ENCODE results near the gene BBC3. TPM values are rescaled to one million over a fixed set of nuclear protein-coding genes. Genes with fewer than 3 reads are reported as not detected.

BBC3 gene
- polyA plus RNA-seq, 4 donors: 2.9 to 9.3 (median 4.3) TPM

DNA sequence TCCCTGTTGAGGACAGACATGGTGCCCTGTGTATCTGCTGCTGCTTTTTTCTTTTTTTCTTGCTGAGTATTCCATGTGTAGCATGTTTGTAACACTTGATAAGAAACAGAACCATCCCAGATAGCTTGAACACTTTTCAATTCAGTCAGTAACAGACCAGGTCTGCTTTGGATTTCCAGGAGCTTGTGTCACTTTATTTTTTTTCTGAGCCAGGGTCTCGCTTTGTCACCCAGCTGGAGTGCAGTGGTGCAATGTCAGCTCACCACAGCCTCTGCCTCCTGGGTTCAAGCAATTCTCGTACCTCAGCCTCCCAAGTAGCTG, 43.7 kb downstream of the BBC3 start:
- FAIRE-seq: no peak
- 61 to 88% (median 87%) methylated on average over 2 of the region's 2 CpGs for WGBS, 3 donors
- H3K27ac ChIP-seq (ENCODE audit: low read depth in 1 of 3, low read length in 2 of 3): peak overlapping the region in 2 of 3 donors; percentile 22 to 71
- H3K36me3 ChIP-seq (ENCODE audit: control insufficient read depth in 3 of 3, insufficient read depth in 2 of 3, low read depth in 1 of 3, low read length in 3 of 3): peaks cover 0 to 56% (median 0%) of the 10 kb centered on the region in 3 donors
- DNase-seq: no peak
- H3K9me3 ChIP-seq (ENCODE audit: control insufficient read depth in 2 of 2, insufficient read depth in 1 of 2, low read depth in 1 of 2, low read length in 1 of 2): no peaks in the 10 kb centered on the region
- H3K4me1 ChIP-seq (ENCODE audit: control insufficient read depth in 3 of 3, insufficient read depth in 2 of 3, low read depth in 1 of 3, low read length in 2 of 3): peaks cover 0 to 39% (median 12%) of the 10 kb centered on the region in 3 donors
- H3K27me3 ChIP-seq (ENCODE audit: control insufficient read depth in 3 of 3, insufficient read depth in 3 of 3, low read length in 3 of 3): no peaks in the 10 kb centered on the region
- H3K4me3 ChIP-seq (ENCODE audit: low read depth in 1 of 3, low read length in 3 of 3): no peak overlapping the region

DNA sequence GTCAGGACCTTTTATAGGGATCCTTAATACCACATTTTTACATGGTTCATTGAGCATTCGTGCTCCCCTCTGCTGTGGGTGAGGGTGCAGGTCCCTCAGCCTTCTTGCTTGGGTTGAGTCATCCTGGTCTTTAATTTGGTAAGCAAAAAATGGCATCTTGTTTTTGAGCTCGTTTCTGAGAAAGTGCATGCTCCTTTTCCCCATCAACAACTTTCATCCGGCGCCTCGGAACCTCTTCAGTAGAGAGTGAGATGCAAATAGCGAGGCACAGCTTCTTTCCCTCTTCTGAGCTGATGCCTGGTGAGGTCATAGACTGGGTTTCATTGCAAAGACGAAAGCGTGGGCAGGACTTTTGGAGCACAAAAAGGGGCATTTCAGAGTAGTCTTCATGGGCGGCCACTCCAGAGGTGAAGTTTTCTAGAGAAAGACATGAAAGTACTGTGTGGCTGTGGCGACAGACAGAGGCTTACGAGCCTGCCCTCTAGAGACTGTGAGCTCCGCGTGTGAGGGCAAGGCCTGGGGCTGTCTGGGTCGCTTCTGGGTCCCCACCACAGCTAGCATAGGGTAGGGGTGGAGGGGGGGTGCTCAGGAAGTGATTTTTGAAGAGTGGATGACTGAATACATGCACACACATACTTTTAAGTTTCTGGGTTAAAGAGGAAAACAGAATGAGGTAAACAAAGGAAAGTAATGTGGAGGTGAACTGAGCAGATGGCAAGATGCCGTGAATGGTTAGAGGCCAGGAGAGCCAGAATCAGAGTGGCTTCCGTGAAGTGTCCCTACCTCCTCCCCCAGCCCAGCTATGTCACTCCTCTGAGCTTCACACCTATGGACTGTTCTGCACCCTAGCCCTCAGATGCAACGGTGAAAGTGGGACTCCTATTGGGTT, 44.3 kb downstream of the BBC3 start:
- peaks cover 0 to 39% (median 12%) of the 10 kb centered on the region in 3 donors for H3K4me1 ChIP-seq (ENCODE audit: control insufficient read depth in 3 of 3, insufficient read depth in 2 of 3, low read depth in 1 of 3, low read length in 2 of 3)
- no peak overlapping the region for H3K4me3 ChIP-seq (ENCODE audit: low read depth in 1 of 3, low read length in 3 of 3)
- H3K9me3 ChIP-seq (ENCODE audit: control insufficient read depth in 2 of 2, insufficient read depth in 1 of 2, low read depth in 1 of 2, low read length in 1 of 2): no peaks in the 10 kb centered on the region
- H3K36me3 ChIP-seq (ENCODE audit: control insufficient read depth in 3 of 3, insufficient read depth in 2 of 3, low read depth in 1 of 3, low read length in 3 of 3): peaks cover 0 to 61% (median 0%) of the 10 kb centered on the region in 3 donors
- no peaks in the 10 kb centered on the region for H3K27me3 ChIP-seq (ENCODE audit: control insufficient read depth in 3 of 3, insufficient read depth in 3 of 3, low read length in 3 of 3)
- peak overlapping the region; percentile 0 to 71 (median 22) for H3K27ac ChIP-seq (ENCODE audit: low read depth in 1 of 3, low read length in 2 of 3)
- WGBS, 3 donors: 68 to 83% (median 71%) methylated on average over 17 of the region's 17 CpGs
- DNase-seq (peak in 1 of 2 donors; percentile 36), FAIRE-seq (no peak)

DNA sequence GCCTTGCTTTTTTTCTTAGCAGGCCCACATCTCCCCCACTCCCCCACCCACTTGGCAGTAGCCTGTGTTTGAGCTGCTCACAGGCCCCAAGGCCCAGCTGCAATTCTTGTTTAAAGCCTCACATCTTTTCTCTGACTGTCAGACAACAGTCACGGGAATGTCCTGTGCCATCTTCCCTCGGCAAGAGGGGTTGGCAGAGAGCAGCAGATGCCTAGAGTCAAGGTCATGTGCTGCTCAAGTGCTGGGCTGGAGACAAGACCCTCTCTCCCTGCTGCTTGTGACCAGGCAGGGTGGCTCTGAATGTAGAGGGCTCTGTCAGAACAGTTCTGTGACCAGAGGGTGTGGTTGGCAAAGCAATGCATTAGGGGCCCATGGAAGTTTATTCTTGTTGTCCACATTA, 47.4 kb downstream of the BBC3 start:
- FAIRE-seq (no peak), DNase-seq (no peak)
- Histone ChIP-seq H3K4me1 (ENCODE audit: control insufficient read depth in 3 of 3, insufficient read depth in 2 of 3, low read depth in 1 of 3, low read length in 2 of 3) (peaks cover 0 to 17% (median 4%) of the 10 kb centered on the region in 3 donors), H3K4me3 (ENCODE audit: low read depth in 1 of 3, low read length in 3 of 3) (no peak overlapping the region), H3K36me3 (ENCODE audit: control insufficient read depth in 3 of 3, insufficient read depth in 2 of 3, low read depth in 1 of 3, low read length in 3 of 3) (peaks cover 2 to 64% (median 3%) of the 10 kb centered on the region in 3 donors), H3K9me3 (ENCODE audit: control insufficient read depth in 2 of 2, insufficient read depth in 1 of 2, low read depth in 1 of 2, low read length in 1 of 2) (no peaks in the 10 kb centered on the region), H3K27ac (ENCODE audit: low read depth in 1 of 3, low read length in 2 of 3) (no peak overlapping the region), H3K27me3 (ENCODE audit: control insufficient read depth in 3 of 3, insufficient read depth in 3 of 3, low read length in 3 of 3) (no peaks in the 10 kb centered on the region)
- 72 to 77% (median 75%) methylated on average over 2 of the region's 2 CpGs for WGBS, 3 donors

DNA sequence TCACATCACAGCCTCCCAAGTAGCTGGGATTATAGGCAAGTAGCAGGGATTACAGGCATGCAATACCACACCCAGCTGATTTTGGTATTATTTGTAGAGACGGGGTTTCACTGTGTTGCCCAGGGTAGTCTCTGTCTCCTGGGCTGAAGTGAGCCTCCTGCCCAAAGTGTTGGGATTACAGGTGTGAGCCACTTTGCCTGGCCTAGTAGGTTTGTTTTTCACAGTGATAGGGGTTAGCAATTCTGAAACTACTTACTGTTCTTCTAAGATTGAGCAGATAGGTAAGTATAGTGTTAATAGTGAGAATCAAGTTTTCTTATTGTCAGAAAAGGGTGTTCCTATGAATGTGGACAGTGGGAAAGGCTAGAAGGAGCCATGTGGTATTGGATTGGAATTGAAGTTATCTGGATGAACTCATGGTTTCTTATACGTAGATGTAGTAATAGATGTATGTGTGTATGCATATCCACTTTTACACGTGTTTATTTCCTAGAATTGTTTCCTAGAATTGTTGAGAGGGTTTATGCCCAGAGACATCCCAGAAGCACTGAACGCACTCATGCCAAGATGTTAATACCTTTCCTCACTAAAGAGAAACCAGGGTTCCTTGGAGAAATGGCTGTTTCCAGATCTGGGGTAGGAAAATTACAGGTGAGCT, 51.2 kb downstream of the BBC3 start:
- DNase-seq (no peak), FAIRE-seq (no peak)
- H3K4me3 ChIP-seq (ENCODE audit: low read depth in 1 of 3, low read length in 3 of 3): no peak overlapping the region
- H3K27me3 ChIP-seq (ENCODE audit: control insufficient read depth in 3 of 3, insufficient read depth in 3 of 3, low read length in 3 of 3): no peaks in the 10 kb centered on the region
- peaks cover 0 to 2% (median 0%) of the 10 kb centered on the region in 3 donors for H3K4me1 ChIP-seq (ENCODE audit: control insufficient read depth in 3 of 3, insufficient read depth in 2 of 3, low read depth in 1 of 3, low read length in 2 of 3)
- peaks cover 2 to 50% (median 3%) of the 10 kb centered on the region in 3 donors for H3K36me3 ChIP-seq (ENCODE audit: control insufficient read depth in 3 of 3, insufficient read depth in 2 of 3, low read depth in 1 of 3, low read length in 3 of 3)
- H3K9me3 ChIP-seq (ENCODE audit: control insufficient read depth in 2 of 2, insufficient read depth in 1 of 2, low read depth in 1 of 2, low read length in 1 of 2): no peaks in the 10 kb centered on the region
- 81 to 87% (median 82%) methylated on average over 4 of the region's 4 CpGs for WGBS, 3 donors
- H3K27ac ChIP-seq (ENCODE audit: low read depth in 1 of 3, low read length in 2 of 3): no peak overlapping the region

GRCh38 chr19:47176627-47177090, 54.3 kb downstream of the BBC3 start:
- Histone ChIP-seq H3K9me3 (ENCODE audit: control insufficient read depth in 2 of 2, insufficient read depth in 1 of 2, low read depth in 1 of 2, low read length in 1 of 2) (no peaks in the 10 kb centered on the region), H3K4me1 (ENCODE audit: control insufficient read depth in 3 of 3, insufficient read depth in 2 of 3, low read depth in 1 of 3, low read length in 2 of 3) (peaks cover 0 to 2% (median 0%) of the 10 kb centered on the region in 3 donors), H3K4me3 (ENCODE audit: low read depth in 1 of 3, low read length in 3 of 3) (no peak overlapping the region), H3K27ac (ENCODE audit: low read depth in 1 of 3, low read length in 2 of 3) (peak overlapping the region in 1 of 3 donors; percentile 70), H3K27me3 (ENCODE audit: control insufficient read depth in 3 of 3, insufficient read depth in 3 of 3, low read length in 3 of 3) (no peaks in the 10 kb centered on the region), H3K36me3 (ENCODE audit: control insufficient read depth in 3 of 3, insufficient read depth in 2 of 3, low read depth in 1 of 3, low read length in 3 of 3) (peaks cover 5 to 45% (median 7%) of the 10 kb centered on the region in 3 donors)
- 47 to 73% (median 58%) methylated on average over 5 of the region's 5 CpGs for WGBS, 3 donors
- no peak for FAIRE-seq
- peak in 1 of 2 donors; percentile 32 for DNase-seq

GRCh38 chr19:47176071-47176626, 54.9 kb downstream of the BBC3 start:
- peak overlapping the region in 1 of 3 donors; percentile 70 for H3K27ac ChIP-seq (ENCODE audit: low read depth in 1 of 3, low read length in 2 of 3)
- FAIRE-seq: no peak

GRCh38 chr19:47172666-47173455, 58.1 kb downstream of the BBC3 start:
- Histone ChIP-seq H3K4me1 (ENCODE audit: control insufficient read depth in 3 of 3, insufficient read depth in 2 of 3, low read depth in 1 of 3, low read length in 2 of 3) (peaks cover 0 to 2% (median 0%) of the 10 kb centered on the region in 3 donors), H3K36me3 (ENCODE audit: control insufficient read depth in 3 of 3, insufficient read depth in 2 of 3, low read depth in 1 of 3, low read length in 3 of 3) (peaks cover 5 to 54% (median 7%) of the 10 kb centered on the region in 3 donors), H3K9me3 (ENCODE audit: control insufficient read depth in 2 of 2, insufficient read depth in 1 of 2, low read depth in 1 of 2, low read length in 1 of 2) (no peaks in the 10 kb centered on the region), H3K27ac (ENCODE audit: low read depth in 1 of 3, low read length in 2 of 3) (no peak overlapping the region), H3K27me3 (ENCODE audit: control insufficient read depth in 3 of 3, insufficient read depth in 3 of 3, low read length in 3 of 3) (no peaks in the 10 kb centered on the region), H3K4me3 (ENCODE audit: low read depth in 1 of 3, low read length in 3 of 3) (no peak overlapping the region)
- WGBS, 3 donors: 94 to 95% (median 95%) methylated on average over 19 of the region's 19 CpGs
- DNase-seq: no peak
- FAIRE-seq: no peak

More at GRCh38 chr19:47176071-47176626, 54.9 kb downstream of the BBC3 start:
- 81 to 93% (median 91%) methylated on average over 5 of the region's 5 CpGs for WGBS, 3 donors
- peaks cover 0 to 2% (median 0%) of the 10 kb centered on the region in 3 donors for H3K4me1 ChIP-seq (ENCODE audit: control insufficient read depth in 3 of 3, insufficient read depth in 2 of 3, low read depth in 1 of 3, low read length in 2 of 3)
- no peak for DNase-seq
- no peak overlapping the region for H3K4me3 ChIP-seq (ENCODE audit: low read depth in 1 of 3, low read length in 3 of 3)
- H3K9me3 ChIP-seq (ENCODE audit: control insufficient read depth in 2 of 2, insufficient read depth in 1 of 2, low read depth in 1 of 2, low read length in 1 of 2): no peaks in the 10 kb centered on the region
- no peaks in the 10 kb centered on the region for H3K27me3 ChIP-seq (ENCODE audit: control insufficient read depth in 3 of 3, insufficient read depth in 3 of 3, low read length in 3 of 3)
- H3K36me3 ChIP-seq (ENCODE audit: control insufficient read depth in 3 of 3, insufficient read depth in 2 of 3, low read depth in 1 of 3, low read length in 3 of 3): peaks cover 5 to 46% (median 7%) of the 10 kb centered on the region in 3 donors

All from small intestine (tissue), 7 donors.